Measurements from ENCODE around the gene BEND2.

DNA sequence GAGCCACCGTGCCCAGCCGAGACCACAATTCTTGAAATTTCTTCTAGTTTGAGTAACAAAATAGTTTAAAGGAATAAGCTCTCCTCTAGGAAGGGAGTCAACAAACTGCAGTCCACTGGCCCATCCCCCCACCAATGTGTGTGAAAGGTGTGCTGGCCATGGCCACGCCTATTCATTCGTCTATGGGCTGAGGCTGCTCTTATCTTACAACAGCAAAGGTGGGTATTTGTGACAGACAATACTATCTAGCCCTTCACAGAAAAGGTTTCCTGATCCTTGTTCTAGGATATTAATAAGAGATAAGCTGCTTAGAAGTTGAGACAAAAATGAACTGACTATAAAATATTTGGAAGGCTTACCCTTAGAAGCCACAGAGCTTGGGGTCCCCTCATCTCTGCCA, 41.2 kb downstream of the BEND2 start:
- TF ChIP-seq, protein P1, sequence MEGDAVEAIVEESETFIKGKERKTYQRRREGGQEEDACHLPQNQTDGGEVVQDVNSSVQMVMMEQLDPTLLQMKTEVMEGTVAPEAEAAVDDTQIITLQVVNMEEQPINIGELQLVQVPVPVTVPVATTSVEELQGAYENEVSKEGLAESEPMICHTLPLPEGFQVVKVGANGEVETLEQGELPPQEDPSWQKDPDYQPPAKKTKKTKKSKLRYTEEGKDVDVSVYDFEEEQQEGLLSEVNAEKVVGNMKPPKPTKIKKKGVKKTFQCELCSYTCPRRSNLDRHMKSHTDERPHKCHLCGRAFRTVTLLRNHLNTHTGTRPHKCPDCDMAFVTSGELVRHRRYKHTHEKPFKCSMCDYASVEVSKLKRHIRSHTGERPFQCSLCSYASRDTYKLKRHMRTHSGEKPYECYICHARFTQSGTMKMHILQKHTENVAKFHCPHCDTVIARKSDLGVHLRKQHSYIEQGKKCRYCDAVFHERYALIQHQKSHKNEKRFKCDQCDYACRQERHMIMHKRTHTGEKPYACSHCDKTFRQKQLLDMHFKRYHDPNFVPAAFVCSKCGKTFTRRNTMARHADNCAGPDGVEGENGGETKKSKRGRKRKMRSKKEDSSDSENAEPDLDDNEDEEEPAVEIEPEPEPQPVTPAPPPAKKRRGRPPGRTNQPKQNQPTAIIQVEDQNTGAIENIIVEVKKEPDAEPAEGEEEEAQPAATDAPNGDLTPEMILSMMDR (IDR thresholded peaks at IDR 0.05 in 2 of 3, conservative IDR thresholded peaks at IDR 0.05 in 1 of 3; ENCODE audit: control insufficient read depth in 2 of 3, extremely low read depth in 1 of 3, insufficient read depth in 1 of 3, low read depth in 3 of 3, low read length in 3 of 3): no peak
- TF ChIP-seq CHD4 (IDR thresholded peaks at IDR 0.05) (no peak), CHD2 (IDR thresholded peaks at IDR 0.05; ENCODE audit: borderline replicate concordance, low read depth, low read length) (no peak), RCOR1 (conservative IDR thresholded peaks at IDR 0.05; ENCODE audit: low read depth, low read length) (no peak), POLR2A (IDR thresholded peaks at IDR 0.05; ENCODE audit: low read depth, low read length) (no peak), SIX5 (IDR thresholded peaks at IDR 0.05; ENCODE audit: low read depth, low read length, severe bottlenecking) (no peak), ZNF24 (IDR thresholded peaks at IDR 0.05) (no peak)

Data from GM12878 (cell line).